A673 (cell line): ENCODE data around the gene TRMT10A.

Source experiments
- EZH2 ChIP-seq: fragments of 200-600 bp; sonication (generic); IDR thresholded peaks from 2 replicates; pipeline ENCODE4 v1.6.1; 2017; ENCODE audit warnings: borderline replicate concordance, low read depth, mild to moderate bottlenecking, mixed read lengths, antibody characterized with exemption, low read length; ENCODE audit not compliant: poor library complexity, severe bottlenecking
- TF ChIP-seq, protein P1 (sequence below): fragments of 300-800, 200-600 bp; sonication (generic); conservative IDR thresholded peaks from 2 replicates; pipeline ENCODE4 v1.5.1; 2017; ENCODE audit warnings: low read depth, mild to moderate bottlenecking, antibody characterized with exemption, low read length, moderate library complexity, mixed read lengths

- TF ChIP-seq, protein P1, sequence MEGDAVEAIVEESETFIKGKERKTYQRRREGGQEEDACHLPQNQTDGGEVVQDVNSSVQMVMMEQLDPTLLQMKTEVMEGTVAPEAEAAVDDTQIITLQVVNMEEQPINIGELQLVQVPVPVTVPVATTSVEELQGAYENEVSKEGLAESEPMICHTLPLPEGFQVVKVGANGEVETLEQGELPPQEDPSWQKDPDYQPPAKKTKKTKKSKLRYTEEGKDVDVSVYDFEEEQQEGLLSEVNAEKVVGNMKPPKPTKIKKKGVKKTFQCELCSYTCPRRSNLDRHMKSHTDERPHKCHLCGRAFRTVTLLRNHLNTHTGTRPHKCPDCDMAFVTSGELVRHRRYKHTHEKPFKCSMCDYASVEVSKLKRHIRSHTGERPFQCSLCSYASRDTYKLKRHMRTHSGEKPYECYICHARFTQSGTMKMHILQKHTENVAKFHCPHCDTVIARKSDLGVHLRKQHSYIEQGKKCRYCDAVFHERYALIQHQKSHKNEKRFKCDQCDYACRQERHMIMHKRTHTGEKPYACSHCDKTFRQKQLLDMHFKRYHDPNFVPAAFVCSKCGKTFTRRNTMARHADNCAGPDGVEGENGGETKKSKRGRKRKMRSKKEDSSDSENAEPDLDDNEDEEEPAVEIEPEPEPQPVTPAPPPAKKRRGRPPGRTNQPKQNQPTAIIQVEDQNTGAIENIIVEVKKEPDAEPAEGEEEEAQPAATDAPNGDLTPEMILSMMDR: no peak
- no peak for TF ChIP-seq EZH2
These were observed 10.9 kb upstream of the TRMT10A start, which contains the start of gene MTTP for GRCh38 chr4:99574530-99575324.
